Germinal center (tissue), 1 donor: ENCODE data around the gene USP8.

Experiments
- DNase-seq: peaks from one replicate; pipeline ENCODE4 v3.0.0; 2012; ENCODE audit warnings: mixed read lengths, low spot score

USP8 gene

DNA sequence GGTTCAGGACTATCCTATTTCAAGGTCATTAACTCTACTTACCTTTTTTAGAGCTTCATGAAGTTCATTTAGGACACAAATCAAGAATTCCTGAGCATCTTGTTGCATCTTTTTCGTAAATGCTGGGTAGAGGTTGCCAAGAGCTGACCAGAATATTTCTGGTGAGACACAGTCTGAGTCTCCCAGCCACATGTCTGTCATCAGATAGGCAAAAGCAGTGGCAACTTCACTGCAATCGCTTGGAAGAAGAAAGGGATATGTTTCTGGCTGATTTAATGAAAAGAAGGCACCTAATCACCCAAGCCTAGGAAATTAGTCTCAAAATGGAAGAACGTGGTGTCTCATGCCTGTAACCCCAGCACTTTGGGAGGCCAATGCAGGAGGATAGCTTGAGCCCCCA lies 119.4 kb downstream of the USP8 start:
- no peak for DNase-seq

GRCh38 chr15:50544368-50544767 lies 120.2 kb downstream of the USP8 start:
- DNase-seq, result no peak

GRCh38 chr15:50546566-50546965 lies 122.4 kb downstream of the USP8 start, which contains the start of gene USP50:
USP50 (minus strand) TSS chr15:50546666; CDS start chr15:50546525, 141 bp downstream.
- DNase-seq, result no peak

DNA sequence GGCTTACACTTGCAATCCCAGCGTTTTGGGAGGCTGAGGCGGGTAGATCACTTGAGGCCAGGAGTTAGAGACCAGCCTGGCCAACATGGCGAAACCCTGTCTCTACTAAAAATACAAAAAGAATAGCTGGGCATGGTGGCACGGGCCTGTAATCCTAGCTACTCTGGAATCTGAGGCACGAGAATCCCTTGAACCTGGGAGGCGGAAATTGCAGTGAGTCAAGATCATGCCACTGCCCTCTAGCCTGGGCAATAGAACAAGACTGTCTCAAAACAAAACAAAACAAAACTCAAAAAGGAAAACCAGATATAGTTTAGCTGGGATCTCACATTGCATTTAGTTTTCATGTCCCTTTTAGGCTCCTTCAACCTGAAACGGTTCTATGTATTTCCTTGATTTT lies 125.1 kb downstream of the USP8 start:
- no peak for DNase-seq

DNA sequence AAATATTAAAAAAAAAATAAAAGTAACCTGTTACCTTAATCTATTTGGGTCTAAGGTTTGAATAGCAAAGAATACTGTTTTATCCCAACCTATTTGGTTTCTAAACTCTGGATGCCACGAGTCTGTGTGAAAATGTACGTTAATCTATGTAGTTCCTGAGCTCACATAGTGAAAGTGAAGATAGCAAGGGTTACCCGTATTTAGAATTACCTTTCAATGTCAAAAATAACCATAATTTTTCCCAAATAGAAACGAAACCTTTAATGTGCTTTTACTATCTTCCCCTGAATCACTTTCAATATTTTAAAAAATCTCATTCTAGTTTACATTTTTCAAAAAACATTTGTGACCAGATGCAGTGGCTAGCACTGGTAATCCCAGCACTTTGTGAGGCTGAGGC lies 128.0 kb downstream of the USP8 start:
- no peak for DNase-seq

- DNase-seq, result no peak
Measured at GRCh38 chr15:50556642-50557371, 132.6 kb downstream of the USP8 start.

- no peak for DNase-seq
Measured at GRCh38 chr15:50558012-50558411, 133.8 kb downstream of the USP8 start.

GRCh38 chr15:50562735-50563640 lies 138.8 kb downstream of the USP8 start:
- DNase-seq, result no peak

- DNase-seq, result no peak
Measured at GRCh38 chr15:50563756-50564155, 139.6 kb downstream of the USP8 start.
